Superior temporal gyrus (tissue), 1 donor: Measurements from ENCODE around the gene LIMS1.
"Not testable (repeated sequence)": the region's sequence is repeated elsewhere in the genome, so short reads cannot be mapped to it uniquely, and the experiment has no call there.

Experiments
- DNase-seq: peaks from one replicate; pipeline ENCODE4 v3.0.0-alpha.2; 2016; ENCODE audit errors: extremely low spot score

LIMS1 gene, protein sequence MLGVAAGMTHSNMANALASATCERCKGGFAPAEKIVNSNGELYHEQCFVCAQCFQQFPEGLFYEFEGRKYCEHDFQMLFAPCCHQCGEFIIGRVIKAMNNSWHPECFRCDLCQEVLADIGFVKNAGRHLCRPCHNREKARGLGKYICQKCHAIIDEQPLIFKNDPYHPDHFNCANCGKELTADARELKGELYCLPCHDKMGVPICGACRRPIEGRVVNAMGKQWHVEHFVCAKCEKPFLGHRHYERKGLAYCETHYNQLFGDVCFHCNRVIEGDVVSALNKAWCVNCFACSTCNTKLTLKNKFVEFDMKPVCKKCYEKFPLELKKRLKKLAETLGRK

DNA sequence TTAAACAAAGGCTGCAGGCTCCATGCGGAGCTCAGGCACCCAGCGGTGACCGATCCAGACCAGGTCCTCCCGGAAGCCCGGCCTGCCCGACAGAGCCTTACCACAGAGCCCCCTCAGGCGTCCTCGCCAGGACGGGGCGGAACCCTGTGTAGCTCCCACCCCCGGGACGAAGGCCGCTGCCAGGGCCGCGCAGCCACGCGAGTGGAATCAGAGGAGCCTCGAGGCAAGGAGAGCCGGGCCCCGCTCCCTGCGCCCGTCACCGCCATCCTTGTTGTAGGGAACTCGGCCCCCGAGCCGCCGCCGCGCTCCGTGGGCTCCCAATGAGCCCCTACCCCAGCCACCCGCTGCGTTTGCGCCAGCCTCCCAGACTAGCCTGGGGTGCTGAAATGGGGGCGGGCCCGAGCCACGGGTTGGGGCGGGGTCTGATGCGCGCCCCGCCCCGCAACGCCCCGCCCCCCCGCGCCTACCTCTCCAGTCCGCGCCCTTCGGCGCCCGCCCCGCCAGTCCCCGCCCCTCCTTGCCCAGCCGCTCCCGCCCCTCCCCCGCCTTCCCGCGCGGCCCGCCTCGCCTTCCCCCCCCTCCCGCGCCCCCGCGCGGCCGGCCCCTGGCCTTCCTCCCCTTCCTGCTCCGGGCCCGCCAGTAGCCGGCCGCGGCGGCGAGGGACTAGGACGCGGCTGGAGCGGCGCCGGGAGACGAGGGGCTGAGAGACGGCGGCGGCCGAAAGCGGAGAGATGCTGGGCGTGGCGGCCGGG lies at the start of gene LIMS1:
Gene LIMS1, plus strand, starts transcription at position 639 of the 752 bp plus-strand sequence. Its CDS starts 93 bp downstream, at position 732.
- DNase-seq, result peak; percentile 73

DNA sequence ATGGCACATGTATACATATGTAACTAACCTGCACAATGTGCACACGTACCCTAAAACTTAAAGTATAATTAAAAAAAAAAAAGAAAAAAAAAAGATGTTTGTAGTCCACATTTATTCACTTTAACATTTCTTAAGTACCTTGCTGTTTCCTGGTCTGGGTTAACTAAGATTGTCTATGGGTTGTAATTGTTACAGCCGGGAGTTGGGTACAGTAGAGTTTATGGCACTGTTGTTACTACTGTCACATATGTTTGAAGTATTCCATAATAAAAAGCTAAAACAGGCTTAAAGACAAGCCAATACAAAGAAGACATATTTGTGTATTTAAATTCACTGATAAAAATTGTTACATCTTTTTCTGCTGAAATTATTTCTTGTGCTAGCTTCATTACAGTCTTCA lies 49.0 kb upstream of the LIMS1 start:
- no peak for DNase-seq

DNA sequence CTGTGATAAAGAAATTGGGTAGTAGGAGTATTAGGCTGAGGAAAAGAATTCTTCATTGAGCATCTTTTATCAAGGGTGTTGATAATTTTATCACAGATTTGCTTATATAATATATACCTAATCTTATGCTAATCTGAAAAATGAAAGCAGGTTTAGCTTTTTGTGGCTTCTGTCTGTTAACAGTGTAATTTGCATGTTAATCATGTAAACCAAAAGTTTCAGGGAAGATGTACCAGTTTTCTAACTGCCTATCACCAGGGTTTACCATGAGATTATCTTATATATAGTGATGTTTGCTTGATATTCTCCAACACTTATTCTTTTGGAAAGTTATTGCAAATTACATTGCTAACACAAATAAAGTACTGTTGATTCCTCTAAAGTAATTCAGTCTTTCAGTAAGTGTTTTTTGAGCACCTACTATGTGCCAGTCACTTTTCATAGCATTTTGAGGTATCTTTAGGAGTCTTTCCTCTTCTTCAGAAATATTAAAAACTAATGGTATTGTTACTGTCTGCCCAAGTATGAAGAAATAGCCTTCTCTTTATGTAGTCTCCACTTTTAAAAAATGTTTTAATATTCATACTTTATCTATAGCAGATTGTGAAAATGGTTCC lies 43.7 kb upstream of the LIMS1 start:
- DNase-seq, result no peak

DNA sequence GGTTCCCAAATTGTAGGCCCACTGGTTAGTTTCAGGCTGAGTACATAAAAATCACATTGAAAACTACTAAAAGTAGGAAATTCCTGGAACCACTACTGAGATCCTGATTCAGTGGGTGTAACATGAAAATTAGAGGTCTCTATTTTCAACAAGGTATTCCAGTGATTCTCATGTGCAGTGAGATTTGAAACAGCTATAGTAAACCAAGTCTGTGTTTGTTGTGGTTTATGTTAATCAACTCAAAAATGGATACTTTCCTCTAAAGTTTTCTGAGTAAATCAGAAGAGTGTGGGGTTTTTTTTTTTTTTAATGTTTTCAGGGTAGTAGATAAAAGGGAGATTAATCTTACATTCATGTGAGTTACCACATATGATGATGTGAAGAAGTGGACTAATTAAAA lies 42.4 kb upstream of the LIMS1 start:
- DNase-seq, result no peak

DNA sequence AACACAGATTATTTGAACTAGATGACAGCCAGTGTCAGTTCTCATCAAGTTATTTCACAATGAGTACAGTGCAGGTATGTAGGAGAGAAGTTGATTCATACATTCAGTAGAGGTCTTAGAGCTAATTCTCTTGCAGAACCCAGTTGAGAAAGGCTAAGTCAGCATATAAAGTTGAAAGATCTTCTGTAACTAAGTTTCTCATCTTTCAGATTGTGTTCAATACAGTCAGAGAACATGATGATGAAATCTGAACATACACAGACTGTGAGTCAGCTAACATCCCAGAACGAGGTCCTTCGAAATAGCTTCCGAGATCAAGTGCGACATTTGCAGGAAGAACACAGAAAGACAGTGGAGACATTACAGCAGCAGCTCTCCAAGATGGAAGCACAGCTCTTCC lies 41.9 kb upstream of the LIMS1 start:
- DNase-seq, result peak; percentile 13

DNA sequence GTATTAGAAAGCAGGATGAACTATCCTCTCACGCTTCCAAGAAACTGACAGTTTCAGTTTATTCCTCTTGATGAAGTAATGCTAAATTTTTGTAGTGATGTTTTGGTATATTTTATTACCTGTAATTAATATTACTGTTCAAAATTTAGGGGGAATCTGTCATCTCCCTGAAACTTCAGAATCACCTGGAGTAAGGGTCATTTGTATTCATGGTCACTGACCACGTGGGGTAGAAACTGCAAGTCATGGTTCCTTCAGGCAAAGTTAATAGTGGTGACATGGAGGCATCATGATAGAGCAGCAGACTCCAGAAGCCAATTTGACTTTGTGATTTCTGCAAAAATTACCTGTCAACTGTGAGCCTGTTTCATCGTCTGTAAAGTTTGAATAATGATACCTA lies 38.1 kb upstream of the LIMS1 start:
- DNase-seq, result not testable (repeated sequence)

DNA sequence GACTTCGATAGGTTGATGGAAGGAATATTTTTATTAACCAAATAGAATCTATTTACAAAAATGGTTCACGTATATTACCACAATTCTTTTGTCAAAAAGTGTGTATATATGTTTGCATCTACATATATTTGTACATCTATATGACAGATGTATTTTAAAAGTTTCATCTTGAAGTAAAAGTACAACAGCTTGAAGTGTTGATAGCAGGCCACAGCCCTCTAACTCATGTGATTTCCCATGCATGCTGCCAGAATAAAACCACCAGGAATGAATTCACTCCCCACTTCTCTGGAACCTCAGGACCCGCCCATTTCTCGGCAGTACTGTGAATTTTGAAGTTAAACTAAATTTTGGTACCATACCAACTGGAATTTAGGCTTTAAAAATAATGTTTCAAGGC lies 26.6 kb upstream of the LIMS1 start:
- DNase-seq, result not testable (repeated sequence)

DNA sequence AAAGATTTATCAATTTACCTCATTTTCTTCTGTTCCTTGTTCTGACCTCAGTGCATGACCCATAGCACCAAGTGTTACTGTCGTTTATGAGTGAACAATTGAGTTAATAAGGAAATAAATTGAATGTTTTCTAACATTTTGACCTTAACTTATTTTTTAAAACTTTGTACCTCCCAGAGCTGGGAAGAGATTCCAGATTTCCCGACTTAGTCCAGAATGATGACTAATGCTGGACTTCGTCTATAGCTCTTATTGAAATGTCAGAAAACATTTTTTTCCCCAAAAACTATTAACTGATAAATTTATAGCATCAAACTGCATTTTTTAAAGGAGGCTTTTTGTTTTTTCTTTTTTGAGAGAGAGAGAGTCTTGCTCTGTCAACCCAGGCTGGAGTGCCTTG lies 21.8 kb upstream of the LIMS1 start:
- not testable (repeated sequence) for DNase-seq

DNA sequence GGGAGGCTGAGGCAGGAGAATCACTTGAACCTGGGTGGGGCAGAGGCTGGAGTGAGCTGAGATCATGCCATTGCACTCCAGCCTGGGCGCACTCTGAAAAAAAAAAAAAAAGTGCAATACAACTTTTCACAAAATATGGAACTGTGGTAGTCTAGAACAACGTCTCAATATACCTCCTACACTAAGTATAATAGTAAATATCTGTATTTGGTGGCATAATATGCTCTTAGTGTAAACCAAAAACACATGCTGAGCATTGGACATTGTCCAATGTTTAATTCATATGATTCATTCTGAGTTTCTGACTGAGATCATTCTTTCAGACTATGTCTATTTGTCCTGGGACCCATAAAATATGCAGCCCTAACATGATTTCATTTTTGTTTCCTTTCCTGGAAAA lies 19.8 kb upstream of the LIMS1 start:
- DNase-seq, result not testable (repeated sequence)

DNA sequence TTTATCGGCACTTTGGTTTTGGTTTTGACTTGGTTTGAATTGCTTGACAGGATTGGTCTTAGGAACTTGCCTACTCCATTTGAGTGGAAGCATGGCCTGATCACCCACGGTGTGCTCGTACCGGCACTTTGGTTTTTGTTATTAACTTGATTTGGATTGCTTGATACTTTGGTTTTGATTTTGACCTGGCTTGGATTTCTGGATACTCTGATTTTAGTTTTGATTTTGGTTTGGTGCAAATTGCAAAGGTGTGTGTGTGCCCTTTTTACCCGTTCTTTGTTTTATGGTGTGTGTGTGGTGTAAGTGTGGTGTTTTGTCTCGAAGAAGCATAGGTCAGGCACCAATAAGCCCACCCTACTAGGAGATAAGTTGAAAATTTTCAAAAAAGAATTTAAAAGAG lies 9.6 kb upstream of the LIMS1 start:
- DNase-seq, result not testable (repeated sequence)

DNA sequence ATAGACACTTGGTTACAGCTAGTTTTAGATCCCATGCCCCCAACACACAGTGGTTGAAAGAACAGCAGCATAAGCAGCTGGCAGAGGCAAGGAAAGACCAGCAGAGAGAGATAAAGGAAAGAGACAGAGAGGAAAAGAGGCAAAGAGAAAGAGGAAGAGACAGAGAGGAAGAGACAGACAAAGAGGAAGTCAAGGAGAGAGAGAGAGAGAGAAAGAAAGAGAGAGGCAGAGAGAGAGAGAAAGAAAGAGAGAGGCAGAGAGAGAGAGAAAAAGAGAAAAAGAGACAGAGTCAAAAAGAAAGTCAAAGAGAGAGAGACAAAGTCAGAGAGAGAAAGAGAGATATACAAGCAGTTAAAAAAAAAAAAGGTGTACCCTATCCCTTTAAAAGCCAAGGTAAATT lies 9.0 kb upstream of the LIMS1 start:
- DNase-seq, result not testable (repeated sequence)

DNA sequence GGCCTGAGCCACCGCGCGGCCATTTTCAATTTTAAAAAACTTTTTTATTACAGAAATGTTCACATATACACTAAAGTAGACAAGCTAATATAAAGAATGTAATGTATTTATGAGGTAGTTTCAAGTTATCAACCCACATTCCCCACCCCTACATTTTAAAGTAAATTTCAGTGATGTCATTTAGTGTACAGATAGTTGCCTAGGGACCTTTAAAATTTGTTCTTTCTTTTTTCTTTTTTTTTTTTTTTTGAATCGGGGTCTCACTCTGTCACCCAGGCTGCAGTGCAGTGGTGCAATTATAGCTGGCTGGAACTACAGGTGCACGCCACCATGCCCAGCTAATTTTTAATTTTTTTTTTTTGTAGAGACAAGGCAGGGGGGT lies 2.6 kb upstream of the LIMS1 start:
- no peak for DNase-seq

DNA sequence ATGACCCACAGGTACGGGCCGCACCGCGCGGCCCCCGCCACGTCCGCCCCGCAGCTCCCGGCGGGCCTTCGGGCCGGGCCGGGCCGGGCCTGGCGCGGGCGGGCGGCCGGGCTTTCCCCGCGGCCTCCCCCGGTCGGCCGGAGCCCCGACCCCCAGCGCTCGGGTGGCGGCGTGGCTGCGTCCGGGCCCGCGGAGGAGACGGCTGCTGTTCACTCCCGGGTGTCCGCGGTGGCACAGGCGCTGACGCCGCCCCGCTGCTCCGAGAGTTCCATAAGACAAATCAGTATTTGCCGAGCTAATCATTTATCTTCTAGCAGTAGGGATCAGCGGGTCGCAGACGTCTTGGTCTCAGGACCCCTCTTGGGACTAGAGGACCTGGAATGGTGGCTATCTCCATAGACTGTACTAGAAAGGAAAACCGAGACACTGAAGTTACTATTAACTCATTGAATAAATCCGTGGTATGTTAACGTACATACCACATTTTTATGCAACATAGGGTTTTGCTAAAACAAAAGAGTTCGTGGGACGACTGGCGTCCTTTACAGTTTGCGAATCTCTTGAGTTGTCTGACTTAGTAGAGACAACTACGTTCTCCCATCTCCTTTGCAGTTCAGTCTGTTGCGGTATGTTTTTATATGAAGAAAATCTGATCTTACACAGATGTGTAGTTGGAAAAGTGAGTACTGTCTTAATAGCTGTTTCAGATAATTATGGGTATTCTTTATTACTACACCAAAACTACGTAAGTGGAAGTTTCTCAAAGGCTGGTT lies 500 bp downstream of the LIMS1 start:
- DNase-seq, result peak; percentile 77

DNA sequence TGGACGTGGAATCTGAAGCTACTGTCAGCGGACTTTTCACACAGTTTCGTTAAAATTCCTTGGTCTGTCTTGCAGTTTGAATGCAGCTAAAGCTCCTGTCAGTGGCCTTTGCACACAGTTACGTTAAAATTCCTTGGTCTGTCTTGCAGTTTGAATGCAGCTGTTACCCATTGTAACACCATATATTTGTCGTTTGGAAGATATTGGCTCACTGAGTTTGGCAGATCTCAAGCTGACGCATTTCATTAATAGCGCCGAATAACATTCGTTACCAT lies 1.0 kb downstream of the LIMS1 start:
- no peak for DNase-seq

DNA sequence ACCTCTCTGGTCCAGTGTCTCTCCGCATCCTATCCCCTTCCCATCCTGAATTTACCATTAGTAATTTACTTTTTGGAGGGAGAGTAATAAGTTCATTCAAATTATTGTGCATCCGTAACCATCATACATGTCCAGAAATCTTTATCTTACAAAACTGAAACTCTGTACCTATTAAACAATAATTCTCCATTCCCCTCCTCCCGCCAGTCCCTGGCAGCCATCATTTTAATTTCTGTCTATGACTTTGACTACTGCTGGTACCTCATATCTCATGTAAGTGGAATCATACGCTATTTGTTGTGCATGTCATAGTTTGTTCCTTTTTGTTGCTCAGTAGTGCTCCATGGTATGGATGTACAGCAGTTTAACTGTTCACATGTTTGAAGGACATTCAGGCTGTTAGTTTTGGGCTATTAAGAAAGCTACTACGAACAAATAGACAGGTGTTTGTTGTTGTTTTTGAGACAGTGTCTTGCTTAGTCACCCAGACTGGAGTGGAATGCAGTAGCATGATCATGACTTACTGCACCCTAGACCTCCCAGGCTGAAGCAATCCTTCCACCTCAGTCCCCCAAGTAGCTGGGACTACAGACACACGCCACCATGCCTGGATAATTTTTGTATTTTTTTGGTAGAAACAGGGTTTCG lies 2.0 kb downstream of the LIMS1 start:
- no peak for DNase-seq

DNA sequence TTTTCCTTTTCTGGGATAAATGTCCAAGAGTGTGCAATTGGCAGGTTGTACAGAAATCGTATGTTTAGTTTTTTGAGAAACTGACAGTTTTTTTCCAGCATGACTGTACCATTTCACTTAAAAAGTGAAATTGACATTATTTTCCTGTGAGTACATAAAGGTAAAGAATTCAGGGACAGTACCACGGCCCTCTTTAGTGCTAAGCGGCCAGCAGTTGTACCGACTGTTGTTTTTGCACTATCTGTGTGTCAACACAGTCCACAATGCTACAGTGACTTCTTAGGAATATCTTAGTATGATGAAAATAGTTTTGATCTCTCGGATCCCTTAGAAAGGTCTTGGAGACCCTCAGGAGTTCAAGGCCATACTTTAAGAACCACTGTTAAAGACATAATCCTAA lies 2.6 kb downstream of the LIMS1 start:
- no peak for DNase-seq

DNA sequence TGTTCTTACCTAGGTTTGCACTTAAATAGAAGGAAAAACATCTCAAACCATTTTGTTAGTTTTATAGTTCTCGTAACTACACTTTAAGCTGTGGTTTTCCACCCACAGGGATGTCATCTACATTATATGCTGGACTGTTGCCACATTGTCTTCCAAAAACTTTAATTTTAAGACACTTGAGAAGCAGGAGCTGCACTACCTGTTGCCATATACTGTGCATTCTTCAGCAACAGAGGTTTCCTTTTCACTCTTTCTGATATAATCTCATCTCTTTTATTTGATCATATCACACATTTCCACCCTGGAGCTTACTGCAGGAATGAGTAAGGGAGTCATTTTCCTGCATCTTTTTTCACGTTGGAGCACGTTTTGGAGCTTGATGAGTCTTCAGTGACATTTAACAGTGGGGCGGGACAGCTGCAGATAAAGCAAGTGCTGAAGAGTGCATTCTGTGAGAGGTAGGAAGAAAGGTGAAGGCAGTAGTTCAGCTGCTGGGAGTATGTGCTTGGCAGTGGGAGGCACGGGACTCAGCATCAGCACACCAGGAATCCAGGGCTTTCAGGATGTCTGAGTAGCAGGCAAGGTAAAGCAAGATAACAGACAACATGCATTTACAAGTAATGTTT lies 3.8 kb downstream of the LIMS1 start:
- DNase-seq, result no peak

DNA sequence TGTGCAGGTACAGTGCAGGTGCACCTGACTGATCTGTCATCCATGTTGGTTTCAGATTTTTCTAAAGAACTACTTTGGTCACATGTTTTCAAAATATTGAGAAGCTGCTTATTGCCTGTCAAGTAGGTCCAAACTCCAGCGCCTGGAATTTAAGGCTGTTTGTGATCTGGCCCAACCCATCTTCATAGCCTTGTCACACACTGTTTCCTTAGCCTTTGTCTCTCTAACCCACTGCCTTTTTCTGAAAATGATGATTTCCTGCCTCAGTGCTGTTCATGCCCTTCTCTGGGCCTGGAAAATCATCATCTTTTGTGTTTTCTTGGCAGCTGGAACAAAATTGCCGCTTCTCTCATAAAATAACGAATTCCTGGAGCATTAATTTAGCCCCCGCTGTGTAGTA lies 7.2 kb downstream of the LIMS1 start:
- no peak for DNase-seq

DNA sequence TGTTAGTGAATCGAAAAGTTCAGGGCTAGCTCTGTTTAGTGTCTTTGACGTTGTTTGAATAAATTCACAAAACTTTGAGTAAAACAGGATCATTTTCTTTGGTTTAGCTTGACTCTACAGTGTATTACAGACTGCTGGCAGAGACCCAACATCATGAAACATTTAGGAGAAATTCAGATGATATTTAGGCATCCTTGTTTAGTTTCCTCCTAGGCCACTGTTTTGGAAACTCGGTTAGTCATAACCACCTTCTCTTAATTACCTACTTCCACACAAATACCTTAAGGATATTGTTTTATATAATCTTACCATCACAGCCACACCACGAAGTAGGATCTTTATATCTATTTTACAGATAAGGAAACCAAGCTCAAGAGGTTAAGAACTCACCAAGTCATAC lies 7.8 kb downstream of the LIMS1 start:
- DNase-seq, result no peak

DNA sequence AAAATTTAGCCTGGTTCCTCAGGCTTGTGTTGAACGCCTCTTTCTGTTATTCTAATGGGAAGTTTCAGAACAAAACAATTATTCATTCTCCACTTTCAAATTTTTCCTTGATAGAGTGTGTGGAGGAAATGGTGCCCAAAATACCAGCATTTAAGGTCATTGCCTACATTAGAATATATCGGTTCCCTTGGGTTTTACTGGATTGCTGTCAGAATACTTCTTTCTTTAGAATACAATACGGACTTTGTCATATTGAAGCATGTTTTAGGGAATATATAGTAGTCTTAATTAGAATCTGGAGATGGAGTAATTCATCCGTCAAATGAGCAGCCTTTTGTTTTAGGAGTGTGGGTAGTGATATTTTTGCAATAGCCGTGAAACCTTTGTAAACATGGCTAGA lies 13.3 kb downstream of the LIMS1 start:
- DNase-seq, result no peak

DNA sequence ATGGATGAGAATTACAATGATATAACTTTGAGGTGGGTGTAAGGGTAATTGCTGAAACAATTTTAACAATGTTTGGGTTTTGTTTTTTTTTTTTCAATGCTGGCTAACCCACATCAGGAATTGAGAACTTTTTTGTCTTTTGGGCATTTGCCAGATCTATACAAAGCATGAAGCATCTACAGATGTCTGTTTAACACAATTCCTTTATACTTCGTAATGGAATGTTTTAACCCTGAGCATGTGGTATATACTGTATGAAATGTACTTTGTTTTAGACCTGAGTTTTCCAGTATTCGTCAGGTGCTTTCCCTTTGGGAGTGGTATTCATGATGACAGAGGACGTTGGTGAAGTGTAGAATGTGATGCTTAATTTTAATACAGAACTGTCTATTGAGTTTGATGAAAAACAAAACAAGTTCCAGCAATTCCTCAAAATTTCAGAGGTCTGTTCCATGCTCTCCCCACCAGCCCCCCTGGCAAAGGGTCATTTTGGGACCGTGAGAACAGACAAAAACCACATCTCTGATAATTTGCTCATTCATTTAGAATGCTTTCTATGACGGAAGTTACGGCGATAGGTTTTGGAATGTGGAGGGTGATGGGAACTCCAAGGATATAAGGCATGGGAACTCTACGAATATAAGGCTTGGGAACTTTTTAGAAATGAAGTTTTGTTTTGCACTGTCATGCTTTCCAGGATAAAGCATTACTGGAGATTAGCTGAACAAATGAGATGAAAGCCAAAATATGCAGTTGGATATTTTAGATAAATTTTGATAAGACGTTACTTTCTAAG lies 14.1 kb downstream of the LIMS1 start:
- DNase-seq, result no peak
